HL-60 (cell line): ENCODE data around the gene GNB4.

Source experiments
- POLR2AphosphoS5 ChIP-seq: IDR thresholded peaks from 2 replicates; pipeline ENCODE4 v1.6.1; 2012; ENCODE audit warnings: low read depth
- TF ChIP-seq, protein P1 (sequence below): IDR thresholded peaks from one replicate; pipeline ENCODE4 v1.5.1; 2011; ENCODE audit warnings: low read length, control low read depth, inconsistent platforms; ENCODE audit not compliant: insufficient read depth

DNA sequence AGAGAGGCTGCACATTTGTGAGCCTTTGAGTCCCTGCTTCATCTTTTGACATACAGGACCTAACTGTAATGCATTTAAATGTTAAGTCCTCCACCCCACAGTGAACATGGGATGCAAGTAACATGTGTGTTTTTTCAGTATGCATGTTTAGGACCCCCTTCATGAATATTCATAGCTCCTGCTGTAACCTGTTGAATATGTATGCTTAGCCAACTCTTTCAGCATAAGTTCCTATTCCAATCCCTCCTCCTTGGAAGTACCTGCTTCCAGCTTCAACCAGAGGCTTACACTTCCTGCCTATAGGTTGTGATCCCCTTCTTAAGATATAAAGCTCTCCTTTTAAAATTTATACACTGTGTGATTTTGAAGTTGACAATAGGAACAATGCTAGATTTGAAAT, 36.9 kb upstream of the GNB4 start:
- TF ChIP-seq, protein P1, sequence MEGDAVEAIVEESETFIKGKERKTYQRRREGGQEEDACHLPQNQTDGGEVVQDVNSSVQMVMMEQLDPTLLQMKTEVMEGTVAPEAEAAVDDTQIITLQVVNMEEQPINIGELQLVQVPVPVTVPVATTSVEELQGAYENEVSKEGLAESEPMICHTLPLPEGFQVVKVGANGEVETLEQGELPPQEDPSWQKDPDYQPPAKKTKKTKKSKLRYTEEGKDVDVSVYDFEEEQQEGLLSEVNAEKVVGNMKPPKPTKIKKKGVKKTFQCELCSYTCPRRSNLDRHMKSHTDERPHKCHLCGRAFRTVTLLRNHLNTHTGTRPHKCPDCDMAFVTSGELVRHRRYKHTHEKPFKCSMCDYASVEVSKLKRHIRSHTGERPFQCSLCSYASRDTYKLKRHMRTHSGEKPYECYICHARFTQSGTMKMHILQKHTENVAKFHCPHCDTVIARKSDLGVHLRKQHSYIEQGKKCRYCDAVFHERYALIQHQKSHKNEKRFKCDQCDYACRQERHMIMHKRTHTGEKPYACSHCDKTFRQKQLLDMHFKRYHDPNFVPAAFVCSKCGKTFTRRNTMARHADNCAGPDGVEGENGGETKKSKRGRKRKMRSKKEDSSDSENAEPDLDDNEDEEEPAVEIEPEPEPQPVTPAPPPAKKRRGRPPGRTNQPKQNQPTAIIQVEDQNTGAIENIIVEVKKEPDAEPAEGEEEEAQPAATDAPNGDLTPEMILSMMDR, result no peak
- no peak for TF ChIP-seq POLR2AphosphoS5
